ENCODE measurements around the gene ADAM11. TPM values are rescaled to one million over a fixed set of nuclear protein-coding genes. Genes with fewer than 3 reads are reported as not detected.

Gene ADAM11
- total and polyA plus RNA-seq, 2 of the 13 experiments (the other 11 are each of a cell fraction or from before 2014, with no cell fraction given) = 0.38 to 0.91 TPM

- peak; percentile 40 for TF ChIP-seq TARDBP (CRISPR knock-in tag; IDR thresholded peaks at IDR 0.05)
- no peak for TF ChIP-seq NFE2L2 (IDR thresholded peaks at IDR 0.05; ENCODE audit: low read length)
- no peak; the same call in 1 of the 2 replicates for TF ChIP-seq MTERF4 (CRISPR knock-in tag; IDR thresholded peaks at IDR 0.05)
- TF ChIP-seq MYPOP (CRISPR knock-in tag; IDR thresholded peaks at IDR 0.05) = no peak; the same call in 1 of the 2 replicates
- no peak for TF ChIP-seq KAT7 (CRISPR knock-in tag; IDR thresholded peaks at IDR 0.05; ENCODE audit: borderline replicate concordance)
- peak; percentile 77 for TF ChIP-seq UBTF (CRISPR knock-in tag; IDR thresholded peaks at IDR 0.05)
- TF ChIP-seq STAG1 (CRISPR knock-in tag; IDR thresholded peaks at IDR 0.05) = peak; percentile 98
- no peak for TF ChIP-seq DMTF1 (CRISPR knock-in tag; IDR thresholded peaks at IDR 0.05)
- TF ChIP-seq SALL2 (CRISPR knock-in tag; IDR thresholded peaks at IDR 0.05) = peak; percentile 16
- no peak for TF ChIP-seq HDAC6 (IDR thresholded peaks at IDR 0.05; ENCODE audit: low read depth, low read length)
- no peak for TF ChIP-seq ZSCAN31 (CRISPR knock-in tag; IDR thresholded peaks at IDR 0.05; ENCODE audit: low read depth)
- TF ChIP-seq ATF4 (CRISPR knock-in tag; IDR thresholded peaks at IDR 0.05) = peak in 1 of 2 experiments; percentile 31; a peak in 2 of 4 replicates
- TF ChIP-seq MTA3 (CRISPR knock-in tag; IDR thresholded peaks at IDR 0.05) = no peak
- no peak; the same call in 1 of the 2 replicates for TF ChIP-seq RARG (CRISPR knock-in tag; IDR thresholded peaks at IDR 0.05; ENCODE audit: low read depth)
- no peak for TF ChIP-seq FUBP1 (CRISPR knock-in tag; IDR thresholded peaks at IDR 0.05; ENCODE audit: borderline replicate concordance)
- 0 out of 2 replicates have a peak, but pooled peaks have one; percentile 33 for TF ChIP-seq ZBTB7A (CRISPR knock-in tag; IDR thresholded peaks at IDR 0.05)
- TF ChIP-seq RFX5 (IDR thresholded peaks at IDR 0.05; ENCODE audit: low read depth, low read length) = no peak
- TF ChIP-seq ZNF530 (CRISPR knock-in tag; IDR thresholded peaks at IDR 0.05; ENCODE audit: low read depth) = no peak
These were observed 15.7 kb downstream of the ADAM11 start (continued) for GRCh38 chr17:44774271-44775135.
